ENCODE data around the gene TMEM131.

The TMEM131 gene

DNA sequence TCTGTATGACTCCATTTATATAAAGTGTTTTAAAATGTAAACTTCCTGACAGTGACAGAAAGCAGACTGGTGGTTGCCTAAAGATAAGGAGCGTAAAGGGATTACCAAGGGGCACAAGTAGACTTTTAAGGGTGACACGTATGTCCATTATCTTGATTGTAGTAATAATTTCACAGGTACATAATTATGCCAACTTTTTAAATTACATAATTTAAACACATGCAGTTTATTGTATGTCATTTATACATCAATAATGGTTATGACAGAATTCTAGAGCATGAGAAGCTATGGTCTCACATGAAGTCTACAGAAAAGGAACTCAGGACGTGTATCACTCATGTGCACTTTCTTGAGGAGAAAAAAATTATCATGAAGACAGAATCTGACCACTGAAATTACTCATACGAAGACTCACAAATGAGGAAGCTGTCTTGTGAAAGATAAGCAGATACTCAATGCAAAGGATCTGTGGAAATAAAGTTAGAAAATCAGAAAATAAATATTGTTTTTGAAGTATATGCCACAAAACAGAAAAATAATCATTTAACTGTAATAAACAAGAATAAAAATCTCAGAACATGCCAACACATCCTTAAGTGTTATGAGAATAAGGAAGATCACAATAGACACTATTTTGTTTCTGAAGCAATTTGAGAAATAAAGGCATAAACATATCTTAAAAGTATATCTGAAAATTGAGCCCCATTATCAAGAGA, 84.4 kb downstream of the TMEM131 start:
- H3K4me2 ChIP-seq (ENCODE audit: low read length, poor library complexity, severe bottlenecking) = no peak overlapping the region
- H3K9ac ChIP-seq (ENCODE audit: low read length) = no peak overlapping the region
- peak; percentile 62 for DNase-seq
- no peak overlapping the region for H3K4me3 ChIP-seq (ENCODE audit: insufficient read depth in 1 of 2, low read depth in 1 of 2, low read length in 2 of 2)
- no peak overlapping the region for H2AFZ ChIP-seq (ENCODE audit: low read depth, low read length)
- H3K18ac ChIP-seq (ENCODE audit: low read depth in 1 of 2, low read length in 2 of 2) = no peak overlapping the region
- H2BK5ac ChIP-seq (ENCODE audit: low read depth, low read length, poor library complexity, severe bottlenecking) = no peak overlapping the region
- no peak overlapping the region for H2BK15ac ChIP-seq (ENCODE audit: low read depth, poor library complexity, severe bottlenecking)
- peaks cover 21% of the 10 kb centered on the region for H3K79me1 ChIP-seq (replicated peaks; ENCODE audit: low read length, poor library complexity, severe bottlenecking)
- H3K4ac ChIP-seq (ENCODE audit: low read depth in 1 of 2, low read length in 2 of 2) = no peak overlapping the region
- no peak overlapping the region for H2BK120ac ChIP-seq (ENCODE audit: low read depth, low read length)
- WGBS = 44% methylated on average over 2 of the region's 4 CpGs
- H2BK12ac ChIP-seq (ENCODE audit: low read length in 2 of 2) = no peak overlapping the region
- H3K27me3 ChIP-seq (ENCODE audit: control insufficient read depth in 1 of 2, insufficient read depth in 1 of 2, low read length in 2 of 2) = no peaks in the 10 kb centered on the region
- no peak overlapping the region for H4K8ac ChIP-seq (ENCODE audit: low read length)
- H3K14ac ChIP-seq (ENCODE audit: low read length in 2 of 2) = no peak overlapping the region
- no peaks in the 10 kb centered on the region for H3K9me3 ChIP-seq (ENCODE audit: control insufficient read depth, low read length)
- H3K23ac ChIP-seq (ENCODE audit: low read length in 2 of 2) = no peak overlapping the region
- no peak overlapping the region for H3K27ac ChIP-seq (ENCODE audit: low read length, poor library complexity, severe bottlenecking)
- no peaks in the 10 kb centered on the region for H3K4me1 ChIP-seq (ENCODE audit: control insufficient read depth, insufficient read depth, low read depth, low read length)
- peaks cover 0 to 23% of the 10 kb centered on the region in 2 experiments for H3K36me3 ChIP-seq (ENCODE audit: control insufficient read depth in 1 of 2, insufficient read depth in 2 of 2, low read depth in 1 of 2, low read length in 2 of 2)
- H2AK5ac ChIP-seq (ENCODE audit: low read length, severe bottlenecking) = no peak overlapping the region
- no peak overlapping the region for H4K91ac ChIP-seq (ENCODE audit: low read length)

DNA sequence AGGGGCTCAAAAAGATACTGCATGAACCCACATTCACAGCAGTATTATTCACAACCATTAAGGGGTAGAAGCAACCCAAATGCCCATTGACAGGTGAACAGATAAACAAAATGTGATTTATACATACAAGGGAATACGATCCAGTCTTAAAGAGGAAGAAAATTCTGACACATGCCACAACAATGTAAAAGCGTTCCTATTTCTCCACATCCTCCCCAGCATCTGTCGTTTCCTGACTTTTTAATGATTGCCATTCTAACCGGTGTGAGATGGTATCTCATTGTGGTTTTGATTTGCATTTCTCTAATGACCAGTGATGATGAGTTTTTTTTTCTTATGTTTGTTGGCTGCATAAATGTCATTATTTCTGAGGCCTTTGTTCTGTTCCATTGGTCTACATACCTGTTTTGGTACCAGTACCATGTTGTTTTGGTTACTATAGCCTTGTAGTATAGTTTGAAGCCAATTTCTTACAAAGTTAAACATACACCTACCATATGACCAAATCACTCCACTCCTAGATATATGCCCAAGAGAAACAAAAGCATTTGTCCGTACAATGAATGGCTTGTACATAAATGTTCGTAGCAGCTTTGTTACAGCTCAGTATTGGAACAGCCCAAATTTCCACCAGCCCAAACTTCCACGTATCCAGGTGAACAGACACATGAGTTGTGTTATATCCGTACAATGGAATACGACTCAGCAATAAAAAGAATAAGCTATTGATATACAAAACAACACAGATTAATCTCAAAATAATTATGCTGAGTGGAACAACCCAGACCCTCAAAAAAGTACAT, 85.1 kb downstream of the TMEM131 start:
- H3K4me3 ChIP-seq (ENCODE audit: insufficient read depth in 1 of 2, low read depth in 1 of 2, low read length in 2 of 2) = no peak overlapping the region
- H3K18ac ChIP-seq (ENCODE audit: low read depth in 1 of 2, low read length in 2 of 2) = no peak overlapping the region
- no peak overlapping the region for H4K8ac ChIP-seq (ENCODE audit: low read length)
- no peaks in the 10 kb centered on the region for H3K4me1 ChIP-seq (ENCODE audit: control insufficient read depth, insufficient read depth, low read depth, low read length)
- H2BK5ac ChIP-seq (ENCODE audit: low read depth, low read length, poor library complexity, severe bottlenecking) = no peak overlapping the region
- H3K9ac ChIP-seq (ENCODE audit: low read length) = no peak overlapping the region
- whole genome bisulfite sequencing = 95% methylated on average over 5 of the region's 9 CpGs
- no peak overlapping the region for H2AFZ ChIP-seq (ENCODE audit: low read depth, low read length)
- no peak overlapping the region for H3K27ac ChIP-seq (ENCODE audit: low read length, poor library complexity, severe bottlenecking)
- no peak overlapping the region for H3K23ac ChIP-seq (ENCODE audit: low read length in 2 of 2)
- H3K79me1 ChIP-seq (replicated peaks; ENCODE audit: low read length, poor library complexity, severe bottlenecking) = peaks cover 20% of the 10 kb centered on the region
- H3K9me3 ChIP-seq (ENCODE audit: control insufficient read depth, low read length) = no peaks in the 10 kb centered on the region
- H3K14ac ChIP-seq (ENCODE audit: low read length in 2 of 2) = no peak overlapping the region
- H4K91ac ChIP-seq (ENCODE audit: low read length) = no peak overlapping the region
- H3K4me2 ChIP-seq (ENCODE audit: low read length, poor library complexity, severe bottlenecking) = no peak overlapping the region
- no peak overlapping the region for H2BK12ac ChIP-seq (ENCODE audit: low read length in 2 of 2)
- DNase-seq = peak; percentile 7
- no peak overlapping the region for H2BK120ac ChIP-seq (ENCODE audit: low read depth, low read length)
- no peak overlapping the region for H2AK5ac ChIP-seq (ENCODE audit: low read length, severe bottlenecking)
- H3K36me3 ChIP-seq (ENCODE audit: control insufficient read depth in 1 of 2, insufficient read depth in 2 of 2, low read depth in 1 of 2, low read length in 2 of 2) = peaks cover 0 to 31% of the 10 kb centered on the region in 2 experiments
- no peaks in the 10 kb centered on the region for H3K27me3 ChIP-seq (ENCODE audit: control insufficient read depth in 1 of 2, insufficient read depth in 1 of 2, low read length in 2 of 2)
- H3K4ac ChIP-seq (ENCODE audit: low read depth in 1 of 2, low read length in 2 of 2) = no peak overlapping the region
- H2BK15ac ChIP-seq (ENCODE audit: low read depth, poor library complexity, severe bottlenecking) = no peak overlapping the region

DNA sequence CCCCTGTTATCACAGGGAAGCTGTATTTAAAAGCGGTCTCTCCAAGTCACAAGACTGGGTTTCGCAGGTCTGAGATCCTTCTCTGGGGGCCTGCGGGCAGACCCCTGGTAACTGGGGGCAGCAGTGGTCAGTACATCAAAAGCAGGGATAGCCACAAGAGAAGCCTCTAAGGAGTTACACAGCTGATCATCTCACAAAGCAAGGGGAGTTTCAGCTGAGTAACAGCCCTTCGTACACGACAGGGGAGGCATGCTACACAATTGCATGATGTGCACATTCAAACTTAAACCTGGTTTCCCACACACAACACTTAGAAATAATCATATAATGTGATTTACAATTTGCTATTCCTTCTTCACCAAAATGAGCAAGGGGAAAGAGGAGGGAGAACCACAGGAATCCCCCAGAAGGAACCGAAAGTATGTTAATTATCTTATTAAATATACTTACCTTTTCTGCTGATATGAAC, 87.5 kb downstream of the TMEM131 start:
- Histone ChIP-seq H4K91ac (ENCODE audit: low read length) (no peak overlapping the region), H3K23ac (ENCODE audit: low read length in 2 of 2) (no peak overlapping the region), H3K4me3 (ENCODE audit: insufficient read depth in 1 of 2, low read depth in 1 of 2, low read length in 2 of 2) (no peak overlapping the region), H2AFZ (ENCODE audit: low read depth, low read length) (no peak overlapping the region), H3K27me3 (ENCODE audit: control insufficient read depth in 1 of 2, insufficient read depth in 1 of 2, low read length in 2 of 2) (no peaks in the 10 kb centered on the region), H2BK15ac (ENCODE audit: low read depth, poor library complexity, severe bottlenecking) (no peak overlapping the region), H3K36me3 (ENCODE audit: control insufficient read depth in 1 of 2, insufficient read depth in 2 of 2, low read depth in 1 of 2, low read length in 2 of 2) (peaks cover 0 to 39% of the 10 kb centered on the region in 2 experiments), H2BK12ac (ENCODE audit: low read length in 2 of 2) (no peak overlapping the region), H3K9ac (ENCODE audit: low read length) (no peak overlapping the region), H2AK5ac (ENCODE audit: low read length, severe bottlenecking) (no peak overlapping the region), H3K9me3 (ENCODE audit: control insufficient read depth, low read length) (no peaks in the 10 kb centered on the region), H3K4me1 (ENCODE audit: control insufficient read depth, insufficient read depth, low read depth, low read length) (no peaks in the 10 kb centered on the region), H3K79me1 (replicated peaks; ENCODE audit: low read length, poor library complexity, severe bottlenecking) (peaks cover 17% of the 10 kb centered on the region), H2BK120ac (ENCODE audit: low read depth, low read length) (no peak overlapping the region), H2BK5ac (ENCODE audit: low read depth, low read length, poor library complexity, severe bottlenecking) (no peak overlapping the region), H3K4me2 (ENCODE audit: low read length, poor library complexity, severe bottlenecking) (no peak overlapping the region), H4K8ac (ENCODE audit: low read length) (peak overlapping the region; percentile 24), H3K18ac (ENCODE audit: low read depth in 1 of 2, low read length in 2 of 2) (no peak overlapping the region), H3K4ac (ENCODE audit: low read depth in 1 of 2, low read length in 2 of 2) (no peak overlapping the region), H3K14ac (ENCODE audit: low read length in 2 of 2) (no peak overlapping the region), H3K27ac (ENCODE audit: low read length, poor library complexity, severe bottlenecking) (no peak overlapping the region)
- DNase-seq = no peak
- WGBS = 96% methylated on average over 3 of the region's 6 CpGs

GRCh38 chr2:97907369-97908100, 88.2 kb downstream of the TMEM131 start:
- Histone ChIP-seq H3K14ac (ENCODE audit: low read length in 2 of 2) (no peak overlapping the region), H4K91ac (ENCODE audit: low read length) (no peak overlapping the region), H3K4me1 (ENCODE audit: control insufficient read depth, insufficient read depth, low read depth, low read length) (no peaks in the 10 kb centered on the region), H3K4me3 (ENCODE audit: insufficient read depth in 1 of 2, low read depth in 1 of 2, low read length in 2 of 2) (no peak overlapping the region), H3K23ac (ENCODE audit: low read length in 2 of 2) (no peak overlapping the region), H3K18ac (ENCODE audit: low read depth in 1 of 2, low read length in 2 of 2) (no peak overlapping the region), H2BK12ac (ENCODE audit: low read length in 2 of 2) (no peak overlapping the region), H4K8ac (ENCODE audit: low read length) (no peak overlapping the region), H2BK120ac (ENCODE audit: low read depth, low read length) (no peak overlapping the region), H3K4me2 (ENCODE audit: low read length, poor library complexity, severe bottlenecking) (no peak overlapping the region), H2AK5ac (ENCODE audit: low read length, severe bottlenecking) (no peak overlapping the region), H2BK5ac (ENCODE audit: low read depth, low read length, poor library complexity, severe bottlenecking) (no peak overlapping the region), H3K9ac (ENCODE audit: low read length) (no peak overlapping the region), H3K36me3 (ENCODE audit: control insufficient read depth in 1 of 2, insufficient read depth in 2 of 2, low read depth in 1 of 2, low read length in 2 of 2) (peaks cover 0 to 43% of the 10 kb centered on the region in 2 experiments), H3K79me1 (replicated peaks; ENCODE audit: low read length, poor library complexity, severe bottlenecking) (peaks cover 12% of the 10 kb centered on the region), H3K27ac (ENCODE audit: low read length, poor library complexity, severe bottlenecking) (no peak overlapping the region), H2AFZ (ENCODE audit: low read depth, low read length) (no peak overlapping the region), H2BK15ac (ENCODE audit: low read depth, poor library complexity, severe bottlenecking) (no peak overlapping the region), H3K9me3 (ENCODE audit: control insufficient read depth, low read length) (no peaks in the 10 kb centered on the region), H3K27me3 (ENCODE audit: control insufficient read depth in 1 of 2, insufficient read depth in 1 of 2, low read length in 2 of 2) (no peaks in the 10 kb centered on the region), H3K4ac (ENCODE audit: low read depth in 1 of 2, low read length in 2 of 2) (no peak overlapping the region)
- DNase-seq = no peak
- 97% methylated on average over 4 of the region's 6 CpGs for WGBS
